Stimulated activated naive CD8-positive, alpha-beta T cell treated with anti-CD3 and anti-CD28 coated beads, Interleukin-15, Interleukin-2, amounts not matched to agents 100 ng/mL and 50 ng/mL, for 24 hours (primary cell): ENCODE measurements around the gene TBL1XR1.
"Not testable (repeated sequence)": the region's sequence is repeated elsewhere in the genome, so short reads cannot be mapped to it uniquely, and the experiment has no call there.

Experiments
- H3K27ac Mint-ChIP-seq: one replicate; pipeline ENCODE4 v1.8.0; 2021; ENCODE audit warnings: mild to moderate bottlenecking, mixed read lengths
- H3K27me3 Mint-ChIP-seq: one replicate; pipeline ENCODE4 v1.8.0; 2021; ENCODE audit warnings: mixed read lengths
- H3K36me3 Mint-ChIP-seq: one replicate; pipeline ENCODE4 v1.8.0; 2021; ENCODE audit warnings: low read depth, mixed read lengths
- H3K4me1 Mint-ChIP-seq: one replicate; pipeline ENCODE4 v1.8.0; 2021; ENCODE audit warnings: low read depth, mixed read lengths
- H3K4me3 Mint-ChIP-seq: one replicate; pipeline ENCODE4 v1.8.0; 2021; ENCODE audit warnings: mild to moderate bottlenecking, mixed read lengths
- H3K9me3 Mint-ChIP-seq: one replicate; pipeline ENCODE4 v1.8.0; 2021; ENCODE audit warnings: mixed read lengths

The TBL1XR1 gene

DNA sequence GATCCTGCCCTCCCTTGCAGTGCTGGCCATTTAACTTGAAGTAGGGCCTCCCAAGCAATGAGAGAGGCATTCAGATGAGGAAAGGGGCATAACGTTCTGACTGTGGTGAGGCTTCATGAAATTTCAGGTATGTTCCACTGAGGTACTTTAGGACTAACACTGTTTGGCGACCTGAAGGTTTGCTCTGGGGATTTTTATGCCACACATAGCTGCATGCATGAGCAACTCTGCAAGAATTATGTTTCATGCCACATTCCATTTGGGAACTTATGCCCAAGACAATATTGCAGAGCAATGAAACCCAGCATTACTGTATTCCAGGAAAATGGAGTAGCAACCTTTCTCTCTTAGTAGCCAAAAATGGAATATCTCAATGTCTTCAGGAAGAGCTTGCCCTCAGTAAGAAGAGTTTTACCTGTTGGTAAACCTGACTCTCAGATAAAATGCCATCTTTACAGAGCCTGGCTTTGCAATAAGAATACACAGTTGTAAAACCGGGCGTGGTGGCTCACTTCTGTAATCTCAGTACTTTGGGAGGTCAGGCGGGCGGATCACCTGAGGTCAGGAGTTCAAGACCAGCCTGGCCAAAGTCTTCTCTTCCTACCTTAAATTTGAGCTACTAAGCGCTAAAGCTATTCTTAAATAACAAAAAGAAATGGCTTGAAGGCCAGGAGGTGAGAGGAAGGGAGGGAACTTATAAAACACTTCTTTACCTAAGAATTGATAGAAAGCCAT is 16.7 kb upstream of the TBL1XR1 start:
- Mint-ChIP-seq H3K36me3 (no peaks in the 10 kb centered on the region), H3K27ac (no peak overlapping the region), H3K27me3 (no peaks in the 10 kb centered on the region), H3K4me3 (no peak overlapping the region), H3K4me1 (no peaks in the 10 kb centered on the region), H3K9me3 (no peaks in the 10 kb centered on the region)

DNA sequence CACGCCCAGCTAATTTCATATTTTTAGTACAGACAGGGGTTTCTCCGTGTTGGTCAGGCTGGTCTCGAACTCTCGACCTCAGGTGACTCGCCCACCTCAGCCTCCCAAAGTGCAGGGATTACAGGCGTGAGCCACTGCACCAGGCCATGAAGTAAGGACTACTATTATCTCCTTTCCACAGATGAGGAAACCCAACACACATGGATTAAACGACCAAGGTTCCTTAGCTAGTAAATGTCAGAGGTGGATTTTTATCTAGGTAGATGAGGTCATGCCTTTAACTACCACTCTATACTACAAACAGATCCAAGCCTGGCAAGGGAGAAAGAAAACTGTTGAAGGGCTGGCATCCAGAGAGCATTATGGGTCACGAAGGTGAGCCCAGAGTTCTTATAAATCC is 15.5 kb upstream of the TBL1XR1 start:
- H3K9me3 Mint-ChIP-seq = no peaks in the 10 kb centered on the region
- no peak overlapping the region for H3K27ac Mint-ChIP-seq
- no peaks in the 10 kb centered on the region for H3K36me3 Mint-ChIP-seq
- no peak overlapping the region for H3K4me3 Mint-ChIP-seq
- no peaks in the 10 kb centered on the region for H3K27me3 Mint-ChIP-seq
- H3K4me1 Mint-ChIP-seq = no peaks in the 10 kb centered on the region

DNA sequence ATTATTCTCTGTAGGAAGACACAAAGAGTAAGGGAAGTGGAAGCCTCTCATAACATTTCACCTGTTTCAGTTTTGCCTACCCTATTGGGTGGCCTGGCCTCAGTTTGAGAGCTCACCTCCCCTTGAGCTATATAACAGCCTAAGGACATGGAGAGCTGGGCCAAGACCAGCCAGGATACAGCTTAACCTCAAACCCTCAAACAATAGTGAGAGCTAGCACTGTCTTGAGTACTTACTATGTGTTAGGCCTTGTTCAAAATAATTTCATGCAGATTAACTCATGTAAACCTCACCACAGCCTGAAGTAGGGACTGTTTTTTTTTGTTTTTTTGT is 15.0 kb upstream of the TBL1XR1 start:
- Mint-ChIP-seq H3K9me3 (no peaks in the 10 kb centered on the region), H3K27ac (no peak overlapping the region), H3K4me3 (no peak overlapping the region), H3K27me3 (no peaks in the 10 kb centered on the region), H3K36me3 (no peaks in the 10 kb centered on the region), H3K4me1 (no peaks in the 10 kb centered on the region)

DNA sequence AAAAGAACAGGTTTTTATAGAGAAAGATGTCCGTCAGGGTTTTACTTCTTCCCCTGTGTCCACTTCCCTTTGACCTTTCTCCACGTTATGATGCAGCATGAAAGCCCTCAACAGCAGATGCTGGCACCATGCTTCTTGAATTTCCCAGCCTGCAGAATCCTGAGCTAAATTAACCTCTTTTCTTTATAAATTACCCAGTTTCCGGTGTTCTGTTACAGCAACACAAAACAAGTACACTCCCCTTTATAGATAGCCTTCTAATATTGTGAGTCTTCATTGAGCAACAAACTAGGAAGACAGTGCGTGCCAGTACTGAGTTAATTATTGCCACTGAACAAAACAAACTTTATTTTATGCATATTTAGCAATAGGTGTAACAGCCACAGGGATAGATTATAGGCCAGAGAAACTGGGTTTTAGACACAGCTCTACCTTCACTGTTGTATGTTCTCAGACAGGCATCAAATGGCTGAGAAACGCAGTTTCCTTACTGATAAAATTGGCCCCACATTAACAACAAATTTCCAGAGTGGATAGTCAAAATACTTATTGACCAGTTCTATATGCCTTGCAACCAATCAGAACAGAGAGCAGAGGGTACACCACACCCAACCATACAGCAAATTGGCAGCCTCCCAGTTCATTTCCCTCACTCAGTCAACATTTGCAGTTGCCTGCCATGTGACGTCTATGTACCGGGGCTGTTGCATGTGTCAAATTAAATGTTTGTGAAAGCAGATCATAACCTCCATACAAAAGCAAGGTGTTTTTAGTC is 14.4 kb upstream of the TBL1XR1 start:
- H3K27ac Mint-ChIP-seq = no peak overlapping the region
- no peak overlapping the region for H3K4me3 Mint-ChIP-seq
- H3K27me3 Mint-ChIP-seq = no peaks in the 10 kb centered on the region
- H3K4me1 Mint-ChIP-seq = peaks cover 3% of the 10 kb centered on the region
- no peaks in the 10 kb centered on the region for H3K36me3 Mint-ChIP-seq
- no peaks in the 10 kb centered on the region for H3K9me3 Mint-ChIP-seq

DNA sequence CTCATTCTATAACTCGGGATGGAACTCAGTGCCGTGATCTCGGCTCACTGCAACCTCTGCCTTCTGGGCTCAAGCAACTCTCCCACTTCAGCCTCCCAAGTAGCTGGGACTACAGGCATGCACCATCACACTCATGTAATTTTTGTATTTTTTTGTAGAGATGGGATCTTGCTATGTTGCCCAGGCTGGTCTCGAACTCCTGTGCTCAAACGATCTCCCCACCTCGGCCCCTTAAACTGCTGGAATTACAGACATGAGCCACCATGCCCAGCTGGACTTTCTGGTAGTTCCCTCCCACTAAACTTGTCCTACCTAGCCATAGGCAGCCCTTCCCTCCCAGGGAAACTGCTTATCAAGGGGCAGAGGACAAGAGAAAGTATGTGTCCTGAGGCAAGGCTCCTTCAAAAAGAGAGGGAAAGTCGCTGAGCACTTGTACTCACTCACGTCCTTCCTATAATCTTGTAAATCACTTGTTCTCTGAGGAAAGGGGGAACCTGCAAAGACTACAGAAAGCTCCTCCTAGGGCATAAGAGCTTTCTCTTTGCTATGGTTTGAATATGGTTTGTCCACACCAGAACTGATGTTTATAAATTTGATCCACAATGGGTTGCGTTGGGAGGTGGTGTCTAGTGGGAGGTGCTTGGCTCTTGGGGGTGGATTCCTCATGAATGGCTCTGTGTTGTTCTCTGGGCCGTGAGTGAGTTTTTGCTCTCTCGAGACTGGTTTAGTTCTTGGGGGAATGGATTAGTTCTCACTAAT is 13.6 kb upstream of the TBL1XR1 start:
- Mint-ChIP-seq H3K4me1 (peaks cover 4% of the 10 kb centered on the region), H3K9me3 (no peaks in the 10 kb centered on the region), H3K27ac (no peak overlapping the region), H3K36me3 (no peaks in the 10 kb centered on the region), H3K4me3 (no peak overlapping the region), H3K27me3 (no peaks in the 10 kb centered on the region)

DNA sequence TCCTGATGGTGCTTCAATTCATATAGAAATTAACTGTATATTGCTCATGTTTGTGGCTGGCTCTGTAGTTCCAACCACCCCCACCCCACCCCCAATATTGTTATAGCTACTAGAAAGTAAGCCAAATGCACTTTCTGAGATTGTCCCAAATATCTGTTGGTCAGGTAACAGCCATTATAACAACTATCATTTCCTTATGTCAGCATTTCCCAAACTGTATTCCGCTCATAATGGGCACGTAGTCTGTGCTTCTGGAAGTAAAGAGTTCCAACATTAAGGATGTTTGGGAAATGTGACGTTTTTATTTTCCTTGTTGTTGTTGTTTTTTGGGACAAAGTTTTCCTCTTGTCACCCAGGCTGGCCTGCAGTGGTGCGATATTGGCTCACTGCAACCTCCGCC is 12.2 kb upstream of the TBL1XR1 start:
- Mint-ChIP-seq H3K4me1 (peaks cover 4% of the 10 kb centered on the region), H3K9me3 (no peaks in the 10 kb centered on the region), H3K27ac (no peak overlapping the region), H3K4me3 (no peak overlapping the region), H3K36me3 (no peaks in the 10 kb centered on the region), H3K27me3 (no peaks in the 10 kb centered on the region)

DNA sequence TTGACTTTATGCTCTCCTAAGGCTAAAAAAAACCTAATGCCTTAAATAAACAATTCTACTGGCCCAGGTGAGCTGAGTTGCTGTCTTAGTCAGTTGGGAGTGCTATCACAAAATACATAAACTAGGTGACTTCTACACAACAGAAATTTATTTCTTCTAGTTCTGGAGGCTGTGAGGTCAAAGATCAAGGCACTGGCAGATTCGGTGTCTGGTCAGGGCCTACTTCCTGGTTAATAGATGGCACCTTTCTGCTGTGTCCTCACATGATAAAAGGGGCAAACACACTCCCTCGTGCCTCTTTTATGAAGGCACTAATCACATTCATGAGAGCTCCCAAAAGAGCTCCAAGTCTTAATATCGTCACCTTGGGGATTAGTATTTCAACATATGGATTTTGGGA is 11.5 kb upstream of the TBL1XR1 start:
- no peak overlapping the region for H3K27ac Mint-ChIP-seq
- no peaks in the 10 kb centered on the region for H3K36me3 Mint-ChIP-seq
- H3K27me3 Mint-ChIP-seq = no peaks in the 10 kb centered on the region
- peaks cover 4% of the 10 kb centered on the region for H3K4me1 Mint-ChIP-seq
- no peaks in the 10 kb centered on the region for H3K9me3 Mint-ChIP-seq
- no peak overlapping the region for H3K4me3 Mint-ChIP-seq

DNA sequence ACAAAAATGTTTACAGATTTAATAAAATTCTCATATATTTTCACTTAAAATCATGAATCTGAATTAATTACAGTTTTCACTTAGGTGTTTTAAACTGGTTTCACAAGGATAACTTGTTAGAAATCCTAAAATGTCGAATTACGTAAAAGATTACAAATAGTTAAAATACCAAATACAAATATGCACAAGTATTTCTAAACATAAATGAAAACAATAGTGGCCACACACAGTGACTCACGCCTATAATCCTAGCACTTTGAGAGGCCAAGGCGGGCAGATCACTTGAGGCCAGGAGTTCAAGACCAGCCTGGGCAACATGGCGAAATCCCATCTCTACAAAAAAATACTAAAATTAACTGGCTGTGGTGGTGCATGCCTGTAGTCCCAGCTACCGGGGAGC is 10.9 kb upstream of the TBL1XR1 start:
- H3K9me3 Mint-ChIP-seq = no peaks in the 10 kb centered on the region
- H3K4me3 Mint-ChIP-seq = no peak overlapping the region
- H3K27me3 Mint-ChIP-seq = no peaks in the 10 kb centered on the region
- no peak overlapping the region for H3K27ac Mint-ChIP-seq
- no peaks in the 10 kb centered on the region for H3K36me3 Mint-ChIP-seq
- H3K4me1 Mint-ChIP-seq = peaks cover 4% of the 10 kb centered on the region

DNA sequence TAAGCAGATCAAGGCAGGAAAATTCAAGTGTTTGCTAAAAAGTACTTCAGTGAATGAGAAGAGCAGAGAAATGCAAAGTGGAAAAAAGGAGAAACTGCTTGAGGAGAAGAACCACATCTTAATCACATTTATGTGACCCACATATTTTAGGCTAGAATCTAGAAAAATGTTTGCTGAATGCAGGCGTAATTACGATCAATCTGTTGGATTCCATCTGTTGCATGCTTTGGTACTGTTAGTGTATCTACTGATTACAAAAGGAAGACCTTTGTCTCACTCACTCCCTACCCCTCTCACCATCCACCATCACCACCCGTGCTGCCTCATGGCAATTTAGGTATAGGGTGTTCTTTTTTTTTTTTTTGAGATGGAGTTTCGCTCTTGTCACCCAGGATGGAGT is 9.7 kb upstream of the TBL1XR1 start:
- Mint-ChIP-seq H3K27ac (no peak overlapping the region), H3K9me3 (no peaks in the 10 kb centered on the region), H3K36me3 (no peaks in the 10 kb centered on the region), H3K27me3 (no peaks in the 10 kb centered on the region), H3K4me1 (peaks cover 15% of the 10 kb centered on the region), H3K4me3 (no peak overlapping the region)

DNA sequence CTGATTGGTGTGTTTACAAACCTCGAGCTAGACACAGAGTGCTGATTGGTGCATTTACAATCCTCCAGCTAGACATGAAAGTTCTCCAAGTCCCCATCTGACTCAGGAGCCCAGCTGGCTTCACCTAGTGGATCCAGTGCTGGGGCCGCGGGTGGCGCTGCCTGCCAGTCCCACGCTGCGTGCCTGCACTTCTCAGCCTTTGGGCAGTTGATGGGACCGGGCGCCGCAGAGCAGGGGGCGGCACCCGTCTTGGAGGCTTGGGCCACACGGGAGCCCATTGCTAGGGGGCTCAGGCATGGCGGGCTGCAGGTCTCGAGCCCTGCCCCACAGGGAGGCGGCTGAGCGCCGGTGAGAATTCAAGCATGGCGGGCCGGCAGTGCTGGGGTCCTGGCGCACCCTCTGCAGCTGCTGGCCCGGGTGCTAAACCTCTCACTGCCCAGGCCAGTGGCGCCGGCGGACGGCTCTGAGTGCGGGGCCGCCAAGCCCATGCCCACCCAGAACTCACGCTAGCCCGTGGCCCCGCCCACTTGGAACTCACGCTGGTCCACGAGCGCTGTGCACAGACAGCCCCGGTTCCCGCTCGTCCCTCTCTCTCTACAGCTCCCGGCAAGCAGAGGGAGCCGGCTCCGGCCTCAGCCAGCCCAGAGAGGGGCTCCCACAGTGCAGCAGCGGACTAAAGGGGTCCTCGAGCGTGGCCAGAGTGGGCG is 6.6 kb upstream of the TBL1XR1 start:
- Mint-ChIP-seq H3K27ac (no peak overlapping the region), H3K4me3 (no peak overlapping the region), H3K27me3 (no peaks in the 10 kb centered on the region), H3K9me3 (no peaks in the 10 kb centered on the region), H3K4me1 (peaks cover 45% of the 10 kb centered on the region), H3K36me3 (no peaks in the 10 kb centered on the region)

DNA sequence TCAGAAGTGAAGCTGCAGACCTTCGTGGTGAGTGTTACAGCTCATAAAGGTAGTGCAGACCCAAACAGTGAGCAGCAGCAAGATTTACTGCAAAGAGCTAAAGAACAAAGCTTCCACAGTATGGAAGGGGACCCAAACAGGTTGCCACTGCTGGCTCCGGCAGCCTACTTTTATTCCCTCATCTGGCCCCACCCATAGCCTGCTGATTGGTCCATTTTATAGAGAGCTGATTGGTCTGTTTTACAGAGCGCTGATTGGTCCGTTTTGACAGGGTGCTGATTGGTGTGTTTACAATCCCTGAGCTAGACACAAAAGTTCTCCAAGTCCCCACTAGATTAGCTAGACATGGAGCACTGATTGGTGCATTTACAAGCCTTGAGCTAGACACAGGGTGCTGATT is 5.7 kb upstream of the TBL1XR1 start:
- H3K27me3 Mint-ChIP-seq, H3K9me3 Mint-ChIP-seq, H3K4me3 Mint-ChIP-seq, H3K36me3 Mint-ChIP-seq: not testable (repeated sequence)
- H3K27ac Mint-ChIP-seq = peak overlapping the region; percentile 63
- peaks cover 53% of the 10 kb centered on the region for H3K4me1 Mint-ChIP-seq

DNA sequence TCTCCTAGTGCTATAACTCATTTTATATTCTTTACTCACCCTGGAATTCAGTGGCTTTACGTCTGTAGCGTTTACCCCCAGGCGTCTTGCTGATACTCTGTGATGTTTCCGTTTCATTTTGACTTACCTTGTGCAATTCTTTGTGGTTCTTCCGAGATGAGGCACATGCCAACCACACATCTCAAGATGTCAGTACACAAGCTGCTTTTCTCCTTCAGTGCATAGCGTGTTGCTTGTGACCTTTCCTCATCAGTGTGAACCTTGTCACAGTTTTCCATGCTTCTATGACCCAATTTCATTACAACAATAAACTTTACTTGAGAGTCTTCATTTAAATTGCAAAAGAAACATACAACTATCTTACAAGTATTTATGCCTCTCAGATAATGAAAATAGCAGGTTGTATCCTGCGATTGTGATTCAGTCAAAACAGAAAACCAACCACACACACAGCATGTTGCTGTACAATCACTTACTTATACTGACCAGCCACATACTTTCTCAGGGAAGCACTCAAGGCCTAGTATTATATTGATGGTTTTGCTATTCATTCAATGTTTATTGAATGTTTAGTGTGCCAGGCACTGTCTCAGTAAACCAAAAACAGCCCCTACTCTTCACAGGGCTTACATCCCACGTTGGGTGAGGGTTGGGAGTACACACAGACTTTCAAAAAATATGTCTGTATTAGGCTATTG is 4.6 kb upstream of the TBL1XR1 start:
- Mint-ChIP-seq H3K27ac (peak overlapping the region; percentile 97), H3K4me1 (peaks cover 53% of the 10 kb centered on the region), H3K36me3 (no peaks in the 10 kb centered on the region), H3K27me3 (no peaks in the 10 kb centered on the region), H3K9me3 (no peaks in the 10 kb centered on the region), H3K4me3 (peak overlapping the region; percentile 82)

DNA sequence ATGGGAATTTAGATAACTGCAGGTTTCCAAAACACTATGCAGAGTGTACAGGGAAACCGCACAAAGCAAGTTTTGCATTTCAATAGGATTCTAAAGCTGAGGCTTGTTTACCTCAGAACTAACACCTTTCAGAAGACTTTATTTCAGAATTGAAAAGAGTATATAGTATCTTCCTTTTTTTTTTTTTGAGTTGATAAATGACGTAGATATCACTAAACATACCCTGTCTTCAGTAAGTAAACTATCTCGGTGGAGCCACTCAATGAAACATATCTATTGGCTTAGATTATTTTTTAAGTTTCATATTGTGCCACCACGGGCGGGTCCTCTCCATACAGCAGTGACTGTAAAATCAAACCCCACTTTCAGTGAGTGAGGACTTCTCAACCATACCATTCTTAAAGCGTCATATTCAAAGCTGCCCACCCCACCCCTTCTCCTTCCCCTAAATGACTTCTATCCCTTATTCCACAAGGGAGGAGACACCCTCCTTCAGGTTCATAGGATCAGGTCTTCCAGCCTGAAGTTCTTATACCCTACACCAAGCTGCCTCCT is 2.0 kb upstream of the TBL1XR1 start:
- H3K27me3 Mint-ChIP-seq = no peaks in the 10 kb centered on the region
- H3K36me3 Mint-ChIP-seq = peaks cover 13% of the 10 kb centered on the region
- H3K4me3 Mint-ChIP-seq = peak overlapping the region; percentile 79
- H3K27ac Mint-ChIP-seq = peak overlapping the region; percentile 78
- H3K4me1 Mint-ChIP-seq = peaks cover 61% of the 10 kb centered on the region
- no peaks in the 10 kb centered on the region for H3K9me3 Mint-ChIP-seq

DNA sequence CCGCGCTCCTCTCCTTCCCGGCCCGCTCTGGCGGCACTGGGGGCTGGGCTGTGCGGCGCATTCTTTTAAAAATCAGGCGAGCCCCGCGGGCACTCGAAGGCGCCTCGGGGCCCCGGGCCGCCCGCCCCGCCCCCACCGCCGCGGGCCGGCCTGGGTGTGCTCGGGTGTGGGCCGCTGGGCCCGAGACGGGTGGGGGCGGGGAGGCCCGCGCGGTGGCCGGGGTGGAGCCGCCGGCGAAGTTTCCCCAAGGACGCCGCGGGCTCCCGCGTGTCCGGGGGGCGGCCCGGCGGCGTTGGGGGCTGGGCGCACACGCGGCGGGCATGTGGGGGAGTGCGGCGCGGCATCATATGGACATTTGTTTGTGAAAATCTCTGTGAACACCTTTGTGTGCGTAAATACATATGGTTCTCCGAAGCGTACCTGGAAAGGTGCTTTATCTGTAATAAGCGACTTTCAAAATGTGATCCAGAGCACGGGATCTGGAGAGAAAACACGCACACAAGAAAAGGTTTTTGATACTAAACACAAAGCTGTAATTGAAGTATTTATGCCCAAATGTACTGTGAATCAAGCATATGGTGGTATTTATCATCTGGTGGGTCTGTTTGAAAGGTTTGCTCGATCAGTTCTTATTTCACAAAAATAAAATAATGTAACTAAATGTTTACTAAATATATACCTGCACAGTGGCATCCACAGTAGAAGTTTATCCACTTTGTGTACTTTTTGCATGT is 612 bp upstream of the TBL1XR1 start:
- H3K4me1 Mint-ChIP-seq = peaks cover 70% of the 10 kb centered on the region
- H3K36me3 Mint-ChIP-seq = peaks cover 23% of the 10 kb centered on the region
- H3K27ac Mint-ChIP-seq = peak overlapping the region; percentile 78
- H3K4me3 Mint-ChIP-seq = peak overlapping the region; percentile 79
- no peaks in the 10 kb centered on the region for H3K27me3 Mint-ChIP-seq
- H3K9me3 Mint-ChIP-seq = no peaks in the 10 kb centered on the region
